H1 (cell line): ENCODE measurements around the gene TBC1D30.
A peak's percentile ranks its signal among the peaks of the same experiment; 100 is the strongest.

Experiments used
- ASH2L ChIP-seq: fragments of 200-600, 300-600 bp; sonication (generic); IDR thresholded peaks from one replicate; pipeline ENCODE4 v1.7.1; 2017; ENCODE audit warnings: low read length
- BACH1 ChIP-seq: IDR thresholded peaks from 2 replicates; pipeline ENCODE4 v1.6.1; 2012; ENCODE audit warnings: low read length, improper control_type of control experiment
- CTCF ChIP-seq, 3 experiments: IDR thresholded peaks; 1 replicate in 2 of 3; 2 replicates in 1 of 3; pipeline versions ENCODE4 v1.5.1 to v1.6.1; 2011; ENCODE audit warnings: low read length in 3 of 3, mild to moderate bottlenecking in 3 of 3, inconsistent platforms in 2 of 3, low read depth in 1 of 3, moderate library complexity in 1 of 3; ENCODE audit not compliant: insufficient read depth in 1 of 3; ENCODE audit errors: control extremely low read depth in 1 of 3
- GABPA ChIP-seq: IDR thresholded peaks from 2 replicates; pipeline ENCODE4 v1.6.1; 2011; ENCODE audit warnings: mild to moderate bottlenecking, low read length, moderate library complexity, borderline replicate concordance; ENCODE audit not compliant: insufficient read depth
- POLR2A ChIP-seq, 2 experiments: IDR thresholded peaks; 1 replicate in 1 of 2; 2 replicates in 1 of 2; pipeline ENCODE4 v1.6.1; 2011; ENCODE audit warnings: low read depth in 2 of 2, low read length in 2 of 2, mild to moderate bottlenecking in 2 of 2; ENCODE audit errors: control extremely low read depth in 1 of 2
- POU5F1 ChIP-seq: IDR thresholded peaks from 2 replicates; pipeline ENCODE4 v1.6.1; 2011; ENCODE audit warnings: low read depth, mild to moderate bottlenecking, low read length, moderate library complexity
- SIRT6 ChIP-seq: IDR thresholded peaks from one replicate; pipeline ENCODE4 v1.7.1; 2012; ENCODE audit warnings: low read length, inconsistent platforms
- SP1 ChIP-seq: IDR thresholded peaks from 2 replicates; pipeline ENCODE4 v1.6.1; 2011; ENCODE audit warnings: low read depth, low read length
- TAF7 ChIP-seq: optimal IDR thresholded peaks from 2 replicates; pipeline ENCODE3; 2011; ENCODE audit warnings: low read depth, mild to moderate bottlenecking, inconsistent platforms, low read length, moderate library complexity, borderline replicate concordance
- TF ChIP-seq, protein P1 (sequence below): IDR thresholded peaks from 2 replicates; pipeline ENCODE4 v1.6.1; 2012; ENCODE audit warnings: low read length, inconsistent platforms

DNA sequence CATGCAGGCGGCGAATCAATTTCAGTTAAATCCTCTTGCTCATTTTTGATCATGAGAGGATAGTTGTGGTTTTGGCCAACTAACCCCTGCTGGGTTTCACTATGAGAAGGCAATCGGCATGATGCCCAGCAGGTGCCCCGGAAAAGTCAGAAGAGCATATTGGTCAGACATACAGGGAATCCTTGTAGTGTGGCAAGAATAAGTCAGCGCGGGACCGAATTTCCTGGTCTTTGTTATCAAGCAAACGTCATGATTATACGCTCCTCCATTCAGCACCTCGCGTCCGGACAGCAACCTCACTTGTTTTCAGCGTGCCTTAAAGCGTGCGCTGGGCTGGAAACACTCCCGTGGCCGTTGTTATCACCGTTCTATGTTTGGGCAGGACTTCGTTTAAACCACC, 1.8 kb downstream of the TBC1D30 start:
- no peak for TF ChIP-seq SP1
- TF ChIP-seq CTCF (IDR thresholded peaks at IDR 0.05; ENCODE audit: control extremely low read depth in 1 of 3, insufficient read depth in 1 of 3, low read depth in 1 of 3, low read length in 3 of 3), result no peak
- TF ChIP-seq POLR2A (IDR thresholded peaks at IDR 0.05; ENCODE audit: control extremely low read depth in 1 of 2, low read depth in 2 of 2, low read length in 2 of 2), result no peak
- no peak for TF ChIP-seq POU5F1
- no peak for TF ChIP-seq ASH2L
- no peak for TF ChIP-seq SIRT6
- TF ChIP-seq, protein P1, sequence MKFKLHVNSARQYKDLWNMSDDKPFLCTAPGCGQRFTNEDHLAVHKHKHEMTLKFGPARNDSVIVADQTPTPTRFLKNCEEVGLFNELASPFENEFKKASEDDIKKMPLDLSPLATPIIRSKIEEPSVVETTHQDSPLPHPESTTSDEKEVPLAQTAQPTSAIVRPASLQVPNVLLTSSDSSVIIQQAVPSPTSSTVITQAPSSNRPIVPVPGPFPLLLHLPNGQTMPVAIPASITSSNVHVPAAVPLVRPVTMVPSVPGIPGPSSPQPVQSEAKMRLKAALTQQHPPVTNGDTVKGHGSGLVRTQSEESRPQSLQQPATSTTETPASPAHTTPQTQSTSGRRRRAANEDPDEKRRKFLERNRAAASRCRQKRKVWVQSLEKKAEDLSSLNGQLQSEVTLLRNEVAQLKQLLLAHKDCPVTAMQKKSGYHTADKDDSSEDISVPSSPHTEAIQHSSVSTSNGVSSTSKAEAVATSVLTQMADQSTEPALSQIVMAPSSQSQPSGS, result peak; percentile 92
- no peak for TF ChIP-seq GABPA
- no peak; the same call in 1 of the 2 replicates for TF ChIP-seq BACH1
- TF ChIP-seq TAF7, result no peak
